NCI-H2196 treated with DMSO at 0.1 percent for 48 hours (cell line): ENCODE results near the gene SLFNL1.

ENCODE experiments used
- DNase-seq: peaks from one replicate; lab custom pipeline; 2025; ENCODE audit not compliant: unreplicated experiment; lab: John Stamatoyannopoulos, UW

The SLFNL1 gene

DNA sequence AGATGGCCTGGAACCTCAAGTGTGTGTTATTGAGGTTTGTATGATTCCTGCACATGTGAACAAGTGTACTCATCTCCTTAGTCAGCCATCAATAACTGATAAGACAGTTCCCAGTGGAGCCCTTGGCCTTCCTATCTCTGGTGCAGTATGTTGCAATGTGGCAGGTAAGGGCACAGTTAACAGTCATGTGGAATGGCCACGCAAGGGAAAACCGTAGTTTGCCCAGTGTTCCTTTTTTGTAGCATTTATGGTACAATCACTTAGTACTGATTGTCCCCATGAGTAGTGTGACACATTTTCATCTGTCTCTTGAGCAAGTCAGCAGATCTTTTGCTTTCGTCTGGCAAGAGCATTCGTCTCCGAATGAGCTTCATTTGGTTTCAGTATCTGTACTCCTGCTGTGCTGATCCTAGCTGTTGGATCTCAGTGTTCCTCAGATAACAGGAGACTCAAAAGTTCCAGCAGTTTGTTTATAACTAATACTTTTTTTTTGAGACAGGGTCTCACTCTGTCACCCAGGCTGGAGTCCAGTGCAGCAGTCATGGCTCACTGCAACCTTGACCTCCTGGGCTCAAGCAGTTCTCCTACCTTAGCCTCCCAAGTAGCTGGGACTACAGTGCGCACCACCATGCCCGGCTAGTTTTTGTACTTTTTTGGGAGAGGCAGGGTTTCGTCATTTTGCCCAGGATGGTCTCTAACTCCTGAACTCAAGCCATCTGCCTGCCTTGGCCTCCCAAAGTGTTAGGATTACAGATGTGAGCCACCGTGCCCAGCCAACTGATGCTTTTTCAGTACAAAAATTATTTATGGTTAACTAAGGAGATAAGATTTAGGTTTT is 33.9 kb downstream of the SLFNL1 start:
- no peak for DNase-seq

DNA sequence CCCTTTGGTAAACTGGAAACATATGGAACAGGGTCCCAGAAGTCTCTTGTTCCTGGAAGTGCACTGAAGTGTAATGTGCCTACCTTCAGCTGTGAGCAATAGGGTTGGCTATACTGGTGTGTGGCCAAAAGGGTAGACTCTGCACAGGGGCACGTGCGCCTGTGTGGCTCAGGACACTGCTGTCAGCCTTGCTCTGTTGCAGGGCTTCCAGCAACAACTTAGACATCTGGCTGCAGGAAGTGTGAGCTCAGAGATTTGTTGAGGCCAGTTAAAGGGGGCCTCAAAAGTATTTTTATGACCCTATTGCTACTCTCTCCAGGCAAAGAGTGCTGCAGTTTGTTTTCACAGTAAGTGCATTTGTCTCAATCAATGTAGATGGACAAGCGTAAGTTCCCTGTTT is 34.6 kb downstream of the SLFNL1 start:
- no peak for DNase-seq

GRCh38 chr1:40986328-40986783 is 35.2 kb downstream of the SLFNL1 start:
- no peak for DNase-seq

GRCh38 chr1:40985875-40986274 is 35.6 kb downstream of the SLFNL1 start:
- DNase-seq, result no peak

DNA sequence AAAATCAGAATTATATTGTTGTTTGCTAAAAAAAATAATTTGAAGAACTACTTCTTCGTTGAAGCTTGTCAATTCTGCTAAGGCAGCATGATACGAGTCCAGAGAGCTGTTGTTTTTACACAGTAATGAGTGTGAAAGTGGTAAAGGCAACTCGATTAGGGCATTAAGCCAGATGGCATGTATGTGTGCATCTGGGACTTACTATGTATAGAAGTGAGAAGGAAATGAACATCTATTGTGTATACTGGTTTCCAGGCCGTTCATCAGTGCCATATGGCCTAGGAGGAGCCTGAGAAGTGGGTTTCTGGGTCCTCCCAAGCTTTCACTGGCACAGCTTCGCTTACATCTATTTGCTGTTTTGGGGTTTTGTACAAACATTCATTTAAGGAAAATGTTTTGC is 36.4 kb downstream of the SLFNL1 start:
- no peak for DNase-seq

DNA sequence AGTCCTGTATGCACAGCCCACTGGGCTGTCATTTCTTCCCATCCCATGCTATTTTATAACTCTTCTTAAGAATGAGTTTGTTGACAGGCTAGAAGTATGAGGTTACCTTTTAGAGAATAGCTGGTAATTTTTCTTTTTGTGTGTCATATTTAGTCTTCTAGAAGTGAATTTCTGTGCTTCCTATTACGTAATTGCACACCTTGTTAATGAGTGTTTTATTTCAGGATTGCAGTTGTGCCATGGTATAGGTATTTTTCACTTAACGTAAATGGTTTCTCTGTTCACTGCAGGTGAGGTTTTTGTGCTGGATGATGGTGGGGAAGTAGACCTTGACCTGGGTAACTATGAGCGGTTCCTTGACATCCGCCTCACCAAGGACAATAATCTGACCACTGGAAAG is 37.0 kb downstream of the SLFNL1 start:
- no peak for DNase-seq

DNA sequence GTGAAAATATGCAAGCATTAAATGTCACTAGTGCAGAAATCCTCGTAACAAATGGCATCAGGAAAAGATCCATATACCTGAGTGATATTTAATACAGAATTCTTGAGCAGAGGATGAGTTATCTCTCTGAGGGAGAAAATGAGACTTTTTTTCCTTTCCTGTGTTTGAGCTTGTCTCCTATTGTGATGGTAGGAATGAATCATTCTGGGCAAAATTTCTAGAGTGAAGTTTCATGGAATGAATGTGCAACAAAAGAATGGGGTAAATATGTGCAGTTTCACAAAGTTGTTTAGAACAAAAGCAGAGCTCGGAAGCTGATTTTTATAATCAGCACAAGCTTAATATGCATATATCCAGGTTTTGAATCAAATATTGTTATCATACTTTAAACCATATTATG is 37.5 kb downstream of the SLFNL1 start:
- no peak for DNase-seq

- no peak for DNase-seq
Measured at GRCh38 chr1:40983286-40983685, 38.2 kb downstream of the SLFNL1 start.

DNA sequence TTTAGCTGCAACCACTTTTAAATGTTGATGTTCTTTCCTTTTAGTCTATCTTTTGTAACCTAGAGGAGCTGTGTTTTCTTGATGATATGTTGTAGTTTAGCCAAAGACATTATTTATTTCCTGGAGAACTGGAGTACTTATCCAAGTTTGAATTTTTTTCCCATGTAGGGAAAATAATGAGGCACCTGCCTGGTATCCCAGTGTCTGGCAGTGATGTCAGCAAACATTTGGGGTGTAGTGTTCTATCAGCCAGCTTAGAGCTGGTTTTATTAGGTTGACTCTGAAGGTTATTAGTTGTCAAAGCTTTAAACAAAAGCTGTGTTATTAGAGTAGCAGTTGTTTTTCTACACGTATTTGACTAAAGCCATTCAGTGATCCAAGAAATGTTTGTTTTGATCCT is 38.8 kb downstream of the SLFNL1 start:
- no peak for DNase-seq

DNA sequence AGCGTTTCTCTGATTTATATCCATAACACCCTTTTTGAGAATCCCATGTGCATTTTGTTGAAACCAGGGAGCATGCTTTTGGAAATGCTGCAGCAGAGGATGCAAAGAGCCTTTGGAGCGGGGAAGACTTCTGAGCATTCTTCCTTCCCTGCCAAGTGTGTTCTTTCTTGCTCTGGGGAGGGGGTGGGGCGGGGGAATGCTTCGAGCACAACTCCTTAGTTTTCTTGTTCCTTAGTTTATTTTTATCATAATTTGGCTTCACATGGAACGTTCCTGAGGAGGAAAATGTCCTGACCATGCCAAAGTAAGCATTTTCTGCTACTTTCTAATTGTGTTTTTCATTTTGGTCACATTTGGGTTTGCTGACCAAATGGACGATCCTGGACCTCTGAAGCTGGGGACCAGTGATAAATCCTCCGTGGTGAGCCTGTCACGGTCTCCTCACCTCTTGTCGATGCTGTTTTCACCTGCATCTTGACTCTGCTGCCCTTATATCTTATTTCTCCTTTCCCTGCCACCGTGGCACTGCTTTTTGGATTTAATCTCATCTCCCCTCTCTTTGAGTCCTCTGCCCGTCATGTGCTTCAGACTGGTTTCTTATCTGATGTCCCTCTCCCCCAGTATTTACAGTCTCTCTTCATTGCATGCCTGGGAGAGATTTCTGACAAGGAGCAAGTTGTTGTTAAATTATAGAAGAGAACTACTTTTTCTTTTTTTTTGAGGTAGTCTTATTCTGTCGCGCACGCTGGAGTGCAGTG is 39.7 kb downstream of the SLFNL1 start:
- no peak for DNase-seq

GRCh38 chr1:40980453-40981121 is 40.9 kb downstream of the SLFNL1 start:
- no peak for DNase-seq

GRCh38 chr1:40980068-40980452 is 41.5 kb downstream of the SLFNL1 start:
- no peak for DNase-seq

- DNase-seq, result peak; percentile 91
Measured at GRCh38 chr1:40979241-40980067, 42.1 kb downstream of the SLFNL1 start, which contains the start of gene CTPS1. CTPS1 (plus strand) TSS chr1:40979696; CDS start chr1:40983291, 3,595 bp downstream.

DNA sequence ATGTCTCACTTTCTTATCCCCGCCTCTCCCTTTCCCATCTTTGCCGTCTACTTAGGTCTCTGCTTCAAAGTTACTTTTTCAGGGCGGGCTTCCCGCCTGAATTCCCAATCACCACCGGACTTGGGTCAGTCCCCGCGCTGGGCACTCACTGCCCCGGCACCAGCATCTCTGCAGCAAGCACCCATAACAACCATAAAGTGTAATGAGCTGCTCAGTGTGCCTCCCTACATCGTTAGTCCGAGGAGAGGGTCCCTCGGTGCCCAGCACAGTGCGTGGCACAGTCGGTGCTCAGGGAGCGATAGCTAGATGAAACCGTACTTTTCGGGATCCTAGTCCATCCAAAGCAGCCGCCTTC is 42.7 kb downstream of the SLFNL1 start:
- DNase-seq, result no peak

GRCh38 chr1:40977716-40978115 is 43.8 kb downstream of the SLFNL1 start:
- DNase-seq, result no peak

DNA sequence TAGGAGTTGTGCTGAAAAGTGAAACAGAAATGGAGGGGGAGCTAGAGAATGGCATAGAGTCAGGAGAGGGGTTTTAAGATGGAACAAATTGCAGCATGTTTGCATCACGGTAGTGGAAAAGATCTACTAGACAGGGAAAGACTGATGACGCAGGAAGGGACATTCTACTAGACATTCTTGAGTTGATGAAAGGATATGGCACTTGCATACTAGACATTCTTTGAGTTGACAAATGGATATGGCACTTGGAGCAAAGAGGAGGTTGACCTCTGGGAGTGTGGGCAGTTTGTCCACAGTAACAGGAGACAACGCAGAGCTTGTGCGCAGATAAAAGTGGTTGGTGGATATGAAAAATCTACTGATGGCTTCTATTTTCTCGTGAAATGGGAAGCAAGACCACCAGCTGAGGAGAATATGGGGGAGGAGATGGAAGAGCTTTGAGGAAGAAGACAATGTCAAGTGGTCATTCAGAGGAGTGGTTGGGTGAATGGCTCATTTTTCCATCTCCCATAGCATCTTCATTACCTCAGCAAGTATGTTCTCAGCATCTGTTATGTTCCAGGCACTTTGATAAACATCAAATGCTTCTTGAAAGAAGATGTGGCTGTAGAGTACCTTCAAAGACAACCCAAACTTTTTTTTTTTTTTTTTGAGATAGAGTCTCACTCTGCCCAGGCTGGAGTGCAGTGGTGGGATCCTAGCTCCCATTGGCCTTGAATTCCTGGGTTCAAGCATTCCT is 44.4 kb downstream of the SLFNL1 start:
- DNase-seq, result no peak

DNA sequence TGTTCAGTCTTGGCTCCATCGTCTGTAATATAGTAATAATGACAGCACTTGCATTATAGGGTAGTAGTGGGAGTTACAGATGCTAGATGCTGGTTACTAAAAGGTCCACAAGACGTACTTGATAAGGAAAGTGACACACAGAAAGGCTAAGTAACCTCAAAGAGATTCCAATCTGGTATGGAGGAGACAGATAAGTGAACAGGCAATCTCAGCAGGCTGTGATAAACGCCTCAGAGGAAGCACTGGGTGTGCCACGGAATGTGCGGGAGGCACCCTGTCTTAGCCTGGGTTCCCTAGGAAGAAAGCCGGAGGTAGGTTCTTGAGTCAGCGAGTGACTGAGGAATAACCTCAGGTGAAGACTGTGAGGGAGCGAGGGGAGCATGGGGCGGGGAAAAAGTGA is 46.6 kb downstream of the SLFNL1 start:
- DNase-seq, result no peak

DNA sequence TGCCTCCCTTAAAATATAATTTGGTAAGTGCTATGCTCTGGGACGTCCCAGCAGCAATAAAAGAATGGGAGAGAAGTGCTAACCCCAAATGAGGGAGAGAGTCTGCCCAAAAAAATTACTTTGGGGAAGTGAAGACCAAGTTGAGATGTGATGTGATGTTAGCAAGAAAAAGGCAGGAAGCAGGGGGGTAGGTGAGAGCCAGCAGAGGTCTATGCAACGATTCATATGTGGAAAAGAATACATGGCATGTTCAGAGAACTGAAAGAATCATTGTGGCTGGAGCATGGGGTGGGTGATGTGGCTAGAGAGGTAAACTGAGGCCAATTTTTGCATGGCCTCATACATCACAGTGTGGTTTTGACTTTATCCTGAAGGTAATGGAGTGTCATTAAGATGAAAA is 47.6 kb downstream of the SLFNL1 start:
- no peak for DNase-seq

- DNase-seq, result no peak
Measured at GRCh38 chr1:40971966-40972365, 49.6 kb downstream of the SLFNL1 start.

GRCh38 chr1:40969445-40969844 is 52.1 kb downstream of the SLFNL1 start:
- no peak for DNase-seq
